Measurements from ENCODE around the gene CMTM2.

- no peak for TF ChIP-seq CTCF (IDR thresholded peaks at IDR 0.05; ENCODE audit: insufficient read depth, low read length, poor library complexity, severe bottlenecking)
- no peak for TF ChIP-seq EZH2phosphoT487 (conservative IDR thresholded peaks at IDR 0.05; ENCODE audit: low read length)
Measured at GRCh38 chr16:66637806-66638205, 58.5 kb downstream of the CMTM2 start.
